Activated CD4-positive, alpha-beta T cell treated with anti-CD3 and anti-CD28 coated beads, Interleukin-2, amount 50 U/mL, for 48 hours (primary cell): ENCODE data around the gene ZNF134.

ENCODE experiments used
- DNase-seq, 2 experiments: peaks; one replicate each; pipeline ENCODE4 v3.0.0-alpha.2; 2020

The ZNF134 gene

DNA sequence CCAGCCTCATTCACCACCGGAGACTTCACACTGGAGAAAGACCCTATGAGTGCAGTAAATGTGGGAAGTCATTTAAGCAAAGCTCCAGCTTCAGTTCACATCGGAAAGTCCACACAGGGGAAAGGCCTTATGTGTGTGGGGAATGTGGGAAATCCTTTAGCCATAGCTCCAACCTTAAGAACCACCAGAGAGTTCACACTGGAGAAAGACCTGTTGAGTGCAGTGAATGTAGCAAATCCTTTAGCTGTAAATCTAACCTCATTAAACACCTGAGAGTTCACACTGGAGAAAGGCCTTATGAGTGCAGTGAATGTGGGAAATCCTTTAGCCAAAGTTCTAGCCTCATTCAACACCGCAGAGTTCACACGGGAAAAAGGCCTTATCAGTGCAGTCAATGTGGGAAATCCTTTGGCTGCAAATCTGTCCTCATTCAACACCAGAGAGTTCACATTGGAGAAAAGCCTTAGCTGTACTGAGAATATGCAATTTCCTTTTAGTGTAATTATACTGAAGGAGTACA, 27.7 kb downstream of the ZNF134 start:
- DNase-seq, result no peak

DNA sequence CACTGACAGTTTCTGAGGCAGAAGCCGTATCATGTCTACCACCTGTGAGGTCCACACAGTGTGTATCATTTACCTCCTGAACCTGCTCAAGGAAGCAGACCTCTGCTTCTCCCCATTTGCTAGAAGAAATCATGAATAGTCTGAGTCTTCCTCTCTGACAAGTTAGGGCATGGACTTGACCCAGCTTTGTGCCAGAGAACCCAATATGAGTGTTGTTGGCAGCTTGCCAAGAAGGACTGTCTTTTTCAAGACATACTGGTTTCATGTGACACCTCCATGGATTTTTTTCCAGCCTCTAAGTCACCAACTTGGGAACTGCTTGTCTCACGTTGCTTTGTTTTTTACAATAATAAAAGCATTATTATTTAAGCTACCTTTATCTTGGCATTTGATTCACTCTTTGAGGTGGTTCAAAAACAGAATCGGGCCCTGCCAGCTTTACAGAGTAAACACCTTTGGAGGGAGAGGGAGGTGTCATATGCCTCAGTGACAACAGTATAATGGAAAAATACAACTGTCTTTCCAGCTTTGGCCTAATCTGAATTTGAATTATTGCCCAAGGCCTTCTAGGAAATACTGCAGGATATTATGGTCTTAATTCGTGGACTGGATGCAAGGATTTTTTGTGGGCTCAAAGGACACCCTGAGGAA, 28.5 kb downstream of the ZNF134 start:
- no peak for DNase-seq

DNA sequence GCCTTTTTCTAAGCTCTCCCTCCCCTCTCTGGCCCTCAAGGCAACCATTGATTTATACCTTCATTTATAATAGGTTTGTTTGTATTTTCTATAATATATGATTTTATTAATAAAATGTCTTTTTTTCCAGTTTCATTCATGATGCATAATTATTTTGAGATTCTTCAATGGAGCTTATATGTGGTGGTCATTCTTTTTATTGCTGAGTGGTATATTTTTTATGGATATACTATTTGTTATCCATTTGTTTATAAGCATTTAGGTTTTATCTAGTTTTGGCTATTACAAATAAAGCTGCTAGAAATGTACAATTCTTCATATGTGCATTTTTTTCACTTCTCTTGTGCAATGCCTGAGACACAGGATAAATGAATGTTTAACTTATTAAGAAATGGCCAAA, 29.7 kb downstream of the ZNF134 start:
- DNase-seq, result no peak

DNA sequence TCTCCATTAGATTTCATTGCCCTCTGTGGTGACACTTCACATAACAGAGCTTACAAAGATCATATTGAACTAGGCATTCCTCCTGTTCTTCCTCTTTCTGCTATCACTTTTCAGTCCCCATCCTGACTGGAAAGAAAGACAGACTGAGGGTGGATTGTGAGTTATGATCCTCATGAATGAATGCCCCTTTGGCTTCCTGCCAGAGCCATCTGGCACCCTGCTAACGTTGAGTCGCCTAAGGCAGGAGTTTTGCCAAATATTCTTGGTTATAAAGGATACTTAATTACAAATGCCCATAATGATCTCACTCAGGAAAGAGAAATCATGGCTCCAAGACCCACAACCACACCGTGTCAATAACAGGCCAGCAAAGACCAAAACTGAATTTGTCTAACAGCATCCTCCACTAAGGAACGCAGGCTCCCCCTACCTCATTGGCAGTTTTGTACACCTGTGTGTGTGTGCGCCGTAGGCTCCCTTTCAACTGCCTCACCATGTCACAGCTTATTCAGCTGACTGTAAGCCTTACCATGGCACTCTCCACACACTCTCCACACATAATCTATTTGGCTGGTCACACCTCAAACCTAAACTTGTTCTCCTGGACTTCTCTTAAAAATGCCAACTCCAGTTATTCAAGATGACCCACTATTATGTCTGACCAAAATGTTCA, 34.4 kb downstream of the ZNF134 start:
- DNase-seq, result no peak

DNA sequence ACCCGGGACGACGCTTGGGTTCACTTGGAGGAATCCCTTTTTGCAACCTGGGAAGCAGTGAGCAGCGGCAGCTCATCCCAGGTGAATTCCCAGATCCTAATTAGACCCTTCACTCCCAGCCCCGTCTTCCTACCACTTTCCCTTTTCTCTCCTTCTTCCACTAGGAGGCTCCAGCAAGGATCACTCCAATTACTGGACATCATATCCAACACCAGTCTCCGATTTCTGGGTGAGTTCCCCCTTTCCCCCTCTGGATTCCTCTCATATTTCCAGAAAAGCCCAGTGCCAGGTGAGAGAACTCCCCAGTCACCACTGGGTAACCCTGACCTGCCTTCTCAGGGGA, 37.6 kb downstream of the ZNF134 start:
- DNase-seq, result no peak

DNA sequence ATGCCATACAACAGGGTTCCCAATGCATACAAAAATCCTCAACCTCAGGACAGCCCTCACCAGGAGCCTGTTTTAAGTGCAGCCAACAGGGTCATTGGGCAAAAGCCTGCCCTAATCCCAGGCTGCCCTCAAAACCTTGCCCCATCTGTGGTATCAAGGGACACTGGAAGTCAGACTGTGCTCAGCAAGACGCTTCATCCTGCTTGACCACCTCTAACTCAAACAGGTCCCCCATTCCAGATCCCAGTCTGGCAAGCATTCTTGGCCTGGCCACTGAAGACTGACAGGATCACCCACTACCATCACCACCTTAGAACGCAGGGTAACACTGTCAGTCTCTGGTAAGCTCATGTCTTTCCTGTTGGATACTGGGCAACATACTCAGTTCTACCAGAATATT, 39.6 kb downstream of the ZNF134 start:
- no peak for DNase-seq

DNA sequence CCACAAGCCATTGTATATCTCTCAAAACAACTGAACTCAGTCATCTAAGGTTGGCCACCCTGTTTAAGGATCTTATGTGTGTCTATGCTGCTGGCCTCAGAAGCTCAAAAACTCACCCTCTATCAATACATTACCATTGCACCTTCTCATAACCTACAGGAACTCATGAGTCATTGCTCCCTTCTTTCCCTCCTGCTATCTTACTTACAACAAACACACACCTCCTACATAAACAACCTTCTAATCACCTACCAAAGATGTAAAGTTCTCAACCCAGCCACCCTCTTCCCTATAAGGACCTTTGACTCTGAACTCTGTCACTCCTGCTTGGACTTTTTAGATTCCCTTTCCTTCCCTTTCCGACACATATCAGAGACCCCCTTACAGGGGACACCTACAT, 41.4 kb downstream of the ZNF134 start:
- DNase-seq, result no peak

DNA sequence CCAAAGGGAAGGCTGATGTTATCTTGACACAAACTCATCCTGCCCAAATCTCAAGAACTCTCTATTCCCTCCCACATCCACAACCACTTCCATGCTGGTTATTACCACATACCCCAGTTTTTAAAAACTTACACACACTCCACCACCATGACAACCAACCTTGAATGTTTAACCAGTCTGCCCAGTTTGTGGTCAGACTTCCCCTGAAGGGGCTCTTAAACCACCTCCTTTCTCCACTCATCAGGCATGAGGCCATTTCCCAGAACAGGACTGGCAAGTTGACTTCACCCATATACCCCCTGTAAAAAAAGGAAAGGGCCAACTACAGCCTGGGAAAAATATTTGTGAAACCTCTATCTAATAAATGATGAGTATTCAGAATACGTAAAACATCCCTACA, 42.3 kb downstream of the ZNF134 start:
- no peak for DNase-seq

DNA sequence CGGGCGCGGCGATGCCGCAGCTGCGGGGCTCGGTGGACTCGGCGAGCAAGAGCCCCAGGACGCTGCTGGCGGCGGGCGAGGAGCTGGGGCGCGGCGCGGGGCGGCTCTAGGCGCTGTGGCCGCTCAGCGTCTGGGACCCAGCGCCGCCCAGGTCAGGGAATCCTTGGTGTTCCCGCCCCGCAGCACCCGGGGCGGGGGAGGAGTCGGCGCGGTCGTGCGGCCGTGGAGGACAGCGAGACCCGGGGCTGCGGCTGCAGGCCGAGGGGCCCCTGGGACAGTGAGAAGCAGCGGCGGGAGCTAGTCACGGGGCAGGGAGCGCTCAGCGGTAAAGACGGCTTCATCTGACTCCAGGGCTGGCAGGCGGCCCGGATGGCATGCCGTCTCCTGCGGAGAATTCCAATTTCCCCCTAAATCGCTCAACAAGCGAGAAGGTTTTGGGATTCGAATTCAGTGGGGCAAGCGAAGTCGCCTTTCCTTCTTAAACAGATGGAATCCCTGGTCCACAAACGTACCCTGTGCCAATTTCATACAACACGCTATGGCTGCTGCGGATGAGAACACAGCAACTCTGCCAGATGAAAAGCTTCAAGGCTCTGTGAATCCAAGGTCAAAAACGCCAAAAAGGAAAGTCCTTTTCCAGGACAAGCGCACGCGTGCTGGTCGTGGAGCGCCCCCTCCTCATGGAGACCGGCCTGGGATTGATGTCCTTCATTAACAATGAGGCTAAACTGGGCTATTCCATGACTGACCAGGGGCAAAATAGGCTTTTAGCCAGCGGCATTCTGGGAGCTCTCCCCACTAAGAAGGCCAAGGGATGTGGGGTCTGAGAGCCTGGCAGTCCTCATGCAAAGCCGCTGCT, 50.5 kb downstream of the ZNF134 start:
- DNase-seq, result peak in 1 of 2 experiments; percentile 8

DNA sequence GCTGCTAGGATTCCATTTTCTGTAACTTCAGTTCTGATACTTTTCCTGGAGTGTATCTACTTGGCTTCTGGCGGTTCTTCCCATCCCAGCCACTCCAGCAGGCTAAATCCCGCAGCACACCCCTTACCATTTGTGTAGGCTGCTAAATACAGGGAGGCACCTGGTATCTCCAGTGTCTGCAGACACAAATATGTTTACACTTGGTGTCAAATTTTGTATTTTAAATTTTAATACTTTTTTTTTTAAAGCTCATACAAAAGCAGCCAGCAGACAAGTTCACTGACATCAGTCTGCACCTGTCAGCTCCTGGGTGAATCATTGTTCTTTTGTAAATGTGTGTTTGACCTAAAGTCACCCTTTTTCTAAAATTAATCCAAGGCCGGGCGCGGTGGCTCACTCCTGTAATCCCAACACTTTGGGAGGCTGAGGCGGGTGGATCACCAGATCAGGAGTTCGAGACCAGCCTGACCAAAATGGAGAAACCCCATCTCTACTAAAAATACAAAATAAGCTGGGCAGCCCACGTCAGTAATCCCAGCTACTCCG, 51.3 kb downstream of the ZNF134 start:
- no peak for DNase-seq

DNA sequence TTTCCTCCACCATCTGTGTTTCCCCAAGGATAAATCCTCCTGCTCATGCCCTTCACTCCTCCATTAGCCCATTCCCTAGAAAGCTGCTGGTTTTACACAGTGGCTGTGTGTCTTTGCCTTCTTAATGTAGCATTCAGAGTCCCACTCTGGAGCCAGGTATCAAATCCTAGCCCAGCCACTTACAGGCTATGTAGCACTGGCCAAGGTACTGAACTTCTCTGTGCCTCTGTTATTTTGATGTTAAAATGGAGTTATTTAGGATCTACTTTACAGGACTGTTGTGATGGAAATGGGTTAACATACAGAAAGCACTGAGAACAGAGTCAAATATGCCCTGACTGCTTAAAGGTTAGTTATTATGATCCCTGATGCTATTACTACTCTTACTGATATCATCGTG, 53.2 kb downstream of the ZNF134 start:
- no peak for DNase-seq

DNA sequence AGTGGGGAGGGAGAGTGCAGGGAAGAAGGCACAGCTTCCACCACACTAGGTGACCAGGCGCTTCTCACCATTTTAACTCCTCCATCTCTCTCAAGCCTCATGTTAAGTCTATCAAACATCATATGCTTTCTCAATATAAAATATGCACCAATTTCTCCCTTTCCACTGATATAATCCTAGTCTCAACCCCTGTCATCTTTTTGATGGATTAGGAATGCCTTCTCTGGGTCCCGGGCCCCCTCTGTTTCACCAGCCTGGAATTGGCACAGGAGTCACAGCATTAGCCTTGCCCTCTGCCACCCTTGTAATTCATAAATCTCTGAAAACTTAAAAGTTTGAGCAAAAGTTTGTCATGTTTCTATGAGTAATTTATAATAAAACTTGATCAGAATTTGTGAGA, 54.6 kb downstream of the ZNF134 start, which contains the start of gene ZSCAN4:
TSS of gene ZSCAN4 (plus strand) at position 301 of the 400 bp plus-strand sequence. CDS start 7,211 bp downstream, outside the sequence.
- no peak for DNase-seq

DNA sequence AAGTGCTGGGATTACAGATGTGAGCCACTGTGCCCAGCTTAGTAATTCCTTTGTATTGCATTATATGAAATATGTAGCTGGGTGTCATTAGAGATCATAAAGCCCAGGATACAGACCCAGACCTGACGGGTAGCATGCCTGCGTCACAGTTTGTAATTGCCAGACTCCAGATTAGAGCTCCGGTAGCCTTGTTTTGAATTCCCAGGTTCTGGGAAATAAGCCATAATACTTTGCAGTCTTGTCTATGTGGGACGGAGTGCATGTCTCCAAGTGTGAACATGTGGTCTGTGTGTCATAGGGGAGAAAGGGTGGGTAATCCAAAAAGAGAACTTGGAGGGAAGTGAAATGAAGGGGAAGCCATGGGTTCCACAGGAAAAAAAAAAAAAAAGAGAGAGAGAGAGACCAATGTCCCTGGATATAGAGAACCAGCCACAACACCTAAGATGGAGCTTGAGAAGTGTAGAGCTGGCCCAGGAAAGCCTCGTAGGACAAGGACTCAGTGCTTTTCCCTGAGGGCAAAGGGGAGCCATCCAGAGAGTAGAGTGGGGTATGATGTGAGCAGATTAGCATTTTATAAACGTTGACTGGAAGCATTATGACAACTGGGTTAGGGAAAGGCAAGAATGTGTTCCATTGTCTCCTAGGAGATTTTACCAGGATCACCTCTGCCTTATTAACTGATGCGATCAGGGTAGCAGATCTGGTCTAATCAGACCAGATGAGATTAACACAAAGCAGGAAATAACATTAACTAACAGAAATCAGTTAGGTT, 57.3 kb downstream of the ZNF134 start:
- DNase-seq, result no peak

DNA sequence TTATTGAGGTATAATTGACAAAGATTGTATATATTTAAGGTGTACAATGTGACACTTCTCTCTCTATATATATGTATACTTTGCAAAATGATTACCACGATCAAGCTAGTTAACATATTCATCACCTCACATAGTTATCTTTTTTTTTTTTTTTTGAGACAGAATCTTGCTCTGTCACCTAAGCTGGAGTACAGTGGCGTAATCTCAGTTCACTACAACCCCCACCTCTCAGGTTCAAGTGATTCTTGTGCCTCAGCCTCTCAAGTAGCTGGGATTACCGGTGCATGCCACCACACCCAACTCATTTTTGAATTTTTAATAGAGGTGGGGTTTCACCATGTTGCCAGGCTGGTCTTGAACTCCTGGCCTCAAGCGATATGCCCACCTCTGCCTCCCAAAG, 58.4 kb downstream of the ZNF134 start:
- no peak for DNase-seq
